Urinary bladder (tissue), 4 donors: ENCODE data around the gene DIDO1. TPM values are rescaled to one million over a fixed set of nuclear protein-coding genes. Genes with fewer than 3 reads are reported as not detected.

Source experiments
- DNase-seq: peaks from one replicate; pipeline ENCODE4 v3.0.0-alpha.2; 2015; ENCODE audit errors: extremely low spot score
- H3K27ac ChIP-seq: one replicate; pipeline ENCODE4 v1.5.1; 2013; ENCODE audit warnings: low read depth, mild to moderate bottlenecking, moderate library complexity
- H3K36me3 ChIP-seq: one replicate; pipeline ENCODE4 v1.6.1; 2013; ENCODE audit warnings: mild to moderate bottlenecking, moderate library complexity; ENCODE audit not compliant: insufficient read depth
- H3K4me1 ChIP-seq: one replicate; pipeline ENCODE4 v1.6.1; 2013; ENCODE audit warnings: mild to moderate bottlenecking, moderate library complexity; ENCODE audit not compliant: insufficient read depth
- H3K4me3 ChIP-seq: one replicate; pipeline ENCODE4 v1.5.1; 2013; ENCODE audit warnings: low read depth, low read length
- WGBS: extraction: QIAGEN DNeasy Blood & Tissue Kit; methylation state at CpG from one replicate; pipeline ENCODE4 v1.1.7; 2013; 5-methylcytosine and 5-hydroxymethylcytosine counted together
- polyA plus RNA-seq: library from polyadenylated mRNA; stranded (reverse); fragments of 200-250 nt; gene quantifications from one replicate; pipeline ENCODE4 v1.2.3, GENCODE V29; 2013
- total RNA-seq: library from RNA; depleted of rRNA; stranded (reverse); fragments of >200 nt; gene quantifications from one replicate; pipeline ENCODE4 v1.2.3, GENCODE V29; 2014
- donor health status: healthy with polysubstance abuse.
- donor health status: healthy.

Gene DIDO1
- total and polyA plus RNA-seq, 2 donors: 44.1 to 50.1 TPM

DNA sequence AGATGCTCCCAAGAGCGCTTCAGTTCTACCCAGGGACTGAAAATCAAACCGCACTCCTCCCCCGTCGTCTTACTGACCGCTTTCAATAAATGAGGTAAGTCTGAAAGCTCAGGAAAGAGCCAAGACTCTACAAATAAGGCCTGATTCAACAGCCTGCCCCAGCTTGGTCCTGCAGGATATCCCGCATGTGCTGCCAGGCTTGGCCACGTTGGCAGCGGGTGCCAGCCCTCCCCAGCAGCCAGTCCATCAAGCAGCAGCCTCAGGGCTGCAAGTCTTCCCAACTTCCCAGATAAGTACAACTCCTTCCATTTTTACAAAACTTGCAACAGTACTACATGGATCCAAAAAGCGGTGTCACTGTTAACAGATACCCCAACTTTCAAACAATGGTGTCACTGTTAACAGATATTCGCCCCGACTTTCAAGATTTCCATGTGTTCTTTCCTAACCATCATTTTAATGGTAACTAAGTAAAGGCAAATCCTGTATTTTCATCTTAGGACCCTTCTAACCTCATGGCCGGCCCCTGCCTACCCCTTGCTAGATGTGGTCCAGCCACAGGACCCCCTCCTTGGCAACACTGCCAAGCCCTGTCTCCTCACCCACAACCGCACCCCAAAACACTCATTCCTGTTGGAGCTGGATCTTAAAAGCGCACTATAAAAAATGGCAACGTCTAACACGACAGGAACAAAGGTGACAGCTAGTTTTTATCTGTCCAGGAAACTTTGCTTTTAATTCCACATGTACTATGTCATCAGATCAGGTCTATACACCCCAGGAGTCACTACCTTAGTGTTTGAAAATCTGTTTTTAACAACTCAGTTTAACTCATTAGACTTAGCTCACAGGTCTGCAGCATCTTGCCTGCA lies 28.0 kb downstream of the DIDO1 start:
- H3K4me1 ChIP-seq: no peaks in the 10 kb centered on the region
- peaks cover 2% of the 10 kb centered on the region for H3K36me3 ChIP-seq
- no peak overlapping the region for H3K27ac ChIP-seq
- H3K4me3 ChIP-seq: no peak overlapping the region
- WGBS: 77% methylated on average over 16 of the region's 16 CpGs
- no peak for DNase-seq

DNA sequence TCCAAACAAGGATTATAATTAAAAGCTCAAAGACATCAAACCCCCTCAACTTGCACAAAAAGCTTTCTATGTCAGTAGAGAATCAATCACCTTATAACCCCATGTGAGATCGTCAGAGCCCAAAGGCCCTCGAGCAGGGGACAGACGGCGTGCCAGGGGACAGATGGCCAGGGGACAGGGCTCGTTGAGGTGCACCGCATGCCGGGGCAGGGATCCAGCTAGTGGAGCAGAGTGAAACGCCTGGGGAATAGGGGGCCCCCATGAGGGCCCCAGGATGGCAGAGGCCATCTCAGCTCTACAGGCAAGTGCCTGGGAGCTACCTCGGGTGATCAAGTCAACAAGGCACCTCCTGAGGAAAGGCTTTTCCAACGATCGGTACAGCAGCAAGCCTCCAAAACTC lies 28.6 kb downstream of the DIDO1 start:
- 74% methylated on average over 11 of the region's 11 CpGs for WGBS
- Histone ChIP-seq H3K36me3 (peaks cover 2% of the 10 kb centered on the region), H3K4me3 (no peak overlapping the region), H3K4me1 (no peaks in the 10 kb centered on the region), H3K27ac (no peak overlapping the region)
- DNase-seq: no peak

DNA sequence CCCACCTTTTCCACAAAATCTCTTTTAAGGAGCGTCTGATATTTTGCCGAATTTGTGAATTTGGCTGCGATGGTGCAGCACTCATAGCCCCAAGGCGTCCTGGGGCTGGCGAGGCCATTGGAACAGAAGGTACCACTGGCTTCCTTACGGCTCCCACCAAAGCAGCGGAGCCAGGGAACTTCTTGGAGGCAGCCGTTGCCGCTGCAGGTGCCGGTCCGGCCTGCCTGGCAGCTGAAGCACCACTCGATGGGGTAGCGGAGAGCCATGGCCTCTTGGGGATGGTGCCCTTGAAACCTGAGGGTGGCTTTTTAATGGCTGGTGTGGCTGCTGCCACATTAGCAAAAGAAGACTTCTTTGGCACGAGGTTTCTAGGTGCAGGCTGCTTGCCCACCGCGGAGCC lies 29.8 kb downstream of the DIDO1 start:
- H3K4me1 ChIP-seq: no peaks in the 10 kb centered on the region
- H3K27ac ChIP-seq: no peak overlapping the region
- WGBS: 91% methylated on average over 16 of the region's 16 CpGs
- H3K4me3 ChIP-seq: no peak overlapping the region
- H3K36me3 ChIP-seq: peaks cover 2% of the 10 kb centered on the region
- no peak for DNase-seq

DNA sequence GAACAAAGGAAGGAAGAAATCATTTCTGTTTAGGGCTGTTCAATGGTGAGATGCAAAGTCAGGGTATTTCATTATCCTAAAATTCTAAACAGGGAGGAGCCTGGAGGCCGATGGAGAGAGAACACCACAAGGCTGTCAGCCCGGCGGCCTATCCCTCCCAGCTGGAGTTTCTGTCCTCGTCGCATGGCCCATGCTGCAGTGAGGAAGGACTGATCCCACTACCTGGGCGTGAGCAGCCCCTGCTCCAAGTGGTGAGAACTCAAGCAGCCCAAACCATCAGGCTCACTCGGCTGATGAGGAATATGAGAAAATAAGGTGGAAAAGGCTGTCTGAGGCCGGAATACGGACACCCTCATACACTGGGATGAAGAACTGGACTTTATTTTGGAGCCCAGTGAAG lies 30.8 kb downstream of the DIDO1 start:
- DNase-seq: no peak
- Histone ChIP-seq H3K27ac (no peak overlapping the region), H3K36me3 (peaks cover 2% of the 10 kb centered on the region), H3K4me1 (no peaks in the 10 kb centered on the region), H3K4me3 (no peak overlapping the region)
- WGBS: 87% methylated on average over 9 of the region's 9 CpGs

DNA sequence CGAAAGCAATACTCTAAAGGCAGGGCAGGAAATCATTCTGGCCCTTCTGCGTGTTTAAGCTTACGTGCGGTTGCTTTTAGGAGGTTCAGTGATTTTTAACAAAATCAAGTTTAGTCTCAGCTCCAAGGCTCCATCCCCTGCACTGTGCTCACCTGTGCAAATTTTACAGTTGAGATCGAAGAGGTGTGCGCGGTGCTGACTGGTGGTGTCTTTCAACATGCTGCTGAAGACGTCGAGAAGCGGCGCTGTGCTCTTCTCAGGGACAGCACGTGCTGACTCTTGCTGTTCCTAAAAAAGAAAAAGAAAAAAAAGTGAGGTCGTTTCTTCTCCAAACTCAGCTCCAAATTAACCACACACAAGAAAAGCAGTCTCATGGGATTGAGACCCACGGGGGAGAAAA lies 32.0 kb downstream of the DIDO1 start:
- WGBS: 91% methylated on average over 14 of the region's 14 CpGs
- H3K4me1 ChIP-seq: no peaks in the 10 kb centered on the region
- H3K36me3 ChIP-seq: peaks cover 5% of the 10 kb centered on the region

DNA sequence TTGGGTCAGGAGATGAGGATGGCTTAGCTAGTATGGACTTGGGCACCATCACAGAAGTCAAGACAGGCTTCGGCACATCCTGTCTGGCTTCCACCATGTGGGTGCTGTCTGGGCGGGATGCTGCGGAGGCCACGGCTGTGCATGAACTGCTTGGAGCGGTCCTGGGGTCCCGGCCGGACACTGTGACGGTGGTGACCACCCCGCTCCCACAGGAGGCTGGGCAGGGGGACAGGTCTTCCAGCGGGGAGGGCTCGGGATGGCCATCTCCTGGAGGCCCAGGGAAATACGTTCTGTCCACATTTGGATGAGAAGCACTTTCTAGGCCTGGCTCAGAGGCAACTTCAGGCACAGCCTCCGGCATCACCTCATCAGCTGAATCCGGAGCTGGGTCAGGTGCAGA lies 32.6 kb downstream of the DIDO1 start:
- Histone ChIP-seq H3K4me1 (no peaks in the 10 kb centered on the region), H3K27ac (no peak overlapping the region), H3K36me3 (peaks cover 5% of the 10 kb centered on the region), H3K4me3 (no peak overlapping the region)
- DNase-seq: no peak
- 93% methylated on average over 14 of the region's 14 CpGs for WGBS

More for the DNA sequence above, 32.0 kb downstream of the DIDO1 start:
- Histone ChIP-seq H3K27ac (no peak overlapping the region), H3K4me3 (no peak overlapping the region)
- DNase-seq: no peak

DNA sequence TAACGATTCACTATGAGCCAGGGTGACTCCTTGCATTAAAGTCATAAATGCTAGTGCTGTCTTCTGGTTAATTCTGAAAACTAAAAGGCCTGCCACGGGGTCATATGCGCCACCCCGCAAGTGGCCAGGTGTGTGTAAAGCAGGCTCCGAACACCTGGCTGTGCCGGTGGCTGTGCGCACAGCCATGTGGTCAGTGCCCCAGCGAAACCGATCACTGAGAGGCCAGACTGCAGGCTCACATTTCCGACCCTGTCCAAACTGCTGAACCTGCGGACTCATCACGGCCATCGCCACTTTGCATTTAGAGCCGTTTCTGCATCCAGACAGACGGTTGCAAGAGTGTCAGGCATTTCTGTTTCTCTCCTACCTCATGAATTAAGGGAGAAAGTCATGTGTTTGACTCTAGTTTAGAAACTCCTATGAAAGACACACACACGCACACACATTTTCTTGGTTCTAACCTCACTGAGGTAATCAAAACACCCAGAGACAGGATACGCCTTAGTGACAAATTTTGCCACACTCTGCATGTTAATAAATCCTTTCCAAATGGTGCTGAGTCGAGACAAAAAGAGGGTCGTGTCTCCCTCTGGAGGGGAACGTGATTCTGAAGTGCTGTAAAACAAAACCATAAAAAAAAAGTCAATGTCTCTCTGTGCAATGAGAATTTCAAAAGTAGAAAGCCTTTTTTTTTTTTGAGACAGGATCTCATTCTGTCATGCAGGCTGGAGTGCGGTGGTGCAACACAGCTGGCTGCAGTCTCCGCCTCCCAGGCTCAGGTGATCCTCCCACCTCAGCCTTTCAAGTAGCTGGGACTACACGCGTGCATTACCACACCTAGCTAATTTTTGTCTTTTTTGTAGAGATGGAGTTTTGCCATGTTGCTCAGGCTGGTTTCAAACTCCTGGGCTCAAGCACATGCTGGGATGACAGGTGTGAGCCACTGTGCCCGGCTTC lies 33.7 kb downstream of the DIDO1 start:
- peaks cover 5% of the 10 kb centered on the region for H3K36me3 ChIP-seq
- H3K27ac ChIP-seq: no peak overlapping the region
- WGBS: 88% methylated on average over 25 of the region's 25 CpGs
- no peaks in the 10 kb centered on the region for H3K4me1 ChIP-seq
- no peak for DNase-seq
- H3K4me3 ChIP-seq: no peak overlapping the region

DNA sequence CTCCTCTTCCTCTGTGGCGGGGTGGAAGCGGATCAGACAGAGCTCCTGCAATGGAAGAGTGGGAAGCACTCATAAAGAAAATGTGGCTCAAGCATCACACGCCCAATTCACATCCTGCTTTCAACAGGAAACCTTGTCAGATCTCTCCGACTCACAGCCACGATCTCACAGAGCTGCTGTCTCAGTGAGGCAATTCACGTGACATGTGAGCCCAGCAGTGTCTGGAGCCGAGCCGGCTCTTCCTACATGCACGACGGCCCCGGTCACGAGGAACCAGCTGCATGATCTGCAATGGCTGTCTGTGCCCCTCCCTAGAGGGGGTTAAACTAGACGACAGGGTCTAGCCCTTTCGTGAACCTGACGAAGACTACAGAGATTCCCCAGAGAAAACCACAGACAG lies 35.2 kb downstream of the DIDO1 start:
- no peak overlapping the region for H3K27ac ChIP-seq
- DNase-seq: no peak
- peaks cover 5% of the 10 kb centered on the region for H3K36me3 ChIP-seq
- H3K4me1 ChIP-seq: no peaks in the 10 kb centered on the region
- 81% methylated on average over 15 of the region's 15 CpGs for WGBS
- no peak overlapping the region for H3K4me3 ChIP-seq

DNA sequence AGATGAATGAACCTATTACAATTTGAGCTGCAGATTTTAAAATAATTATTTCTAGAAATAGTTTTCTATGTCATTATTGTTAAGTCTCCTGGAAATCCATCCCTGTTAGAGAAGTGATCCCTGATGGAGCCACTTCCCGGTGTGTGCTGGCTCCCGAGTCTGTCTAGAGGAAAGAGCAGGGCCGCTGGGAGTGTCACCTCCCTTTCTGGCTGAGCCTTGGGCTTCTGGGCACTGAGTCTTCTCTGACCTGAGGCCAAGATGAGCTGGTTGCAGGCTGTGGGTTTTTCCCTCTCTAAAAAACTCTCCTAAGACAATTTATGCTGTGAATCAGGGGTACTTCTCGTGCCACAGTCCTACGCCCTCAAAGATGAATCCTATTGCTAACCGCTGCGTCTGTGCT lies 35.9 kb downstream of the DIDO1 start:
- DNase-seq: no peak
- WGBS: 90% methylated on average over 7 of the region's 7 CpGs
- Histone ChIP-seq H3K4me3 (no peak overlapping the region), H3K36me3 (peaks cover 5% of the 10 kb centered on the region), H3K4me1 (no peaks in the 10 kb centered on the region), H3K27ac (no peak overlapping the region)

DNA sequence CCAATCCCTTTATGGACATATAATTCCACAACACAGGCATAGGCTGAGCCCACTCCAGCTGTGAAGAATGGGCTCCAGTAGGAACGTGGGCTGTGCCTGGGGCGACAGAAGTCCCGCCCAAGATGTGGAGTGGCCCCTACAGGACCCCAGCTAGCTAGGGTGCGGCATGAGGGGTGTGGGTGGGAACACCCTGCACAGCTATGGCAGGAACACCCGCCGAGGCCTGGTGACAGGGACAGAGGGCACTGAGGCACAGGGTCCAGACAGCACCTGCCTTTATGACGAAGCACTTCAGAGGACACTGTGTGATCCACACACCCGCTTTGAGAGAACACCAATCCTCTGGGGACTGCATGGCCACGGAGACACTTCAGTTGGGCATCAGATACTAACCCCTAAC lies 36.4 kb downstream of the DIDO1 start:
- Histone ChIP-seq H3K36me3 (peaks cover 5% of the 10 kb centered on the region), H3K4me3 (no peak overlapping the region)
- 90% methylated on average over 9 of the region's 9 CpGs for WGBS

DNA sequence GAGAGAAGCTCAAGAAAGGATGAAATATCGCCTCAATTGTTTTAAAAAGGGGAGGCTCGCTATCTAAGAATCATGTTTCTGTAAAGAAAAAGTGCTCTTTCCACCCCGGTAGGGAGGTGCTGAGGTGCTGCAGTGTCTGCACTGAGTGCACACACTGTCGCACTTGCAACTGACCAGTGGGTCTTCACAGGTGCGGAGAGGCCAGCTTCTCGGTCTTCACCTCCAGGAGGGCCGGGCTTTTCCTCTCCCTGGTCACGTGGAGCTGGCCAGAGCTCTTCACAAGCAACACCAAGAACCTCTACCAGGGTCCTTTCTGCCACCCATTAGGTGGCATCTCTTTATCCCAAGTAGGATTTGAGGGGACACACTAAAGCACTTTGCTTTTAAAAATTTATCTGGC lies 36.9 kb downstream of the DIDO1 start:
- H3K4me3 ChIP-seq: no peak overlapping the region
- H3K27ac ChIP-seq: no peak overlapping the region
- H3K36me3 ChIP-seq: peaks cover 5% of the 10 kb centered on the region
- no peaks in the 10 kb centered on the region for H3K4me1 ChIP-seq
- no peak for DNase-seq
- WGBS: 90% methylated on average over 8 of the region's 8 CpGs

More for the DNA sequence above, 36.4 kb downstream of the DIDO1 start:
- no peak overlapping the region for H3K27ac ChIP-seq
- DNase-seq: no peak
- H3K4me1 ChIP-seq: no peaks in the 10 kb centered on the region

DNA sequence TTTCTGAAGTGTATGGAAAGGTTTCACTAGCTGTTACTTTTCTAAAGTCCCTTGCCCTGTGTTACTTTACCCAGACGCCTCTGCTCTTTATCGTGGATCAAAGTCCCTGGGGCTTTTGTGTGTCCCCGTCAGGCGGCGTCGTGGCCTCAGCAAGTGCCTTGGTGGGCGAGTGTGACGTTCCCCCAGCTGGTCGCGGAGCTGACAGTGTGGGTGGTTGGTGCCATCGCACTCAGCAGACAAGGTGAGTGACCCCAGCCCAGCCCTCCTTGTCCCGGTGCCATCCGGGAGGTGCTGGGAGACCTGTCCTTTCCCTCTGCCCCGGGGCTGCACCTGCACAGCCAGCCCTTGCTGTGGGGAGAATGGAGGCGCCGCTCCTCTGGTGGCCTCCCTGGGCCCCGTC lies 37.4 kb downstream of the DIDO1 start:
- no peak overlapping the region for H3K27ac ChIP-seq
- DNase-seq: no peak
- H3K4me1 ChIP-seq: no peaks in the 10 kb centered on the region
- 95% methylated on average over 17 of the region's 17 CpGs for WGBS
- no peak overlapping the region for H3K4me3 ChIP-seq
- peaks cover 5% of the 10 kb centered on the region for H3K36me3 ChIP-seq

DNA sequence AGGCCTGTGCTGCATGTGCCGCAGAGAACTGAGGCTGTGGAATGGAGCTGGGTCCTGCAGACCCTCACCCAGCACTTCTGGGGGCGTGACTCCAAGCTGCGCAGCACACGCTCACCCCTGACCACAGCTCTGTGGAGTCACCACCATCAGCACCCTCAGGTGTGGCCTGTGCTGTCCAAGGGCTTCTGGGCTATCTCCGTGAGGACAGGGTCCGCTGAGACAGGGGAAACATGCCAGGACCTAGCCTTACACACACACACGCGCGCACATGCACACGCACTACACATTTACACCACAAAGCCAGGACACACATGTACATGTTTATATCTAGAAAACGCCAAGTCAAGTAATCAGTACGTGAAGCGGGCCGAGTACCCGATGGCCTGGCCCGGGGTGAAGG lies 37.9 kb downstream of the DIDO1 start:
- H3K4me3 ChIP-seq: no peak overlapping the region
- H3K36me3 ChIP-seq: peaks cover 3% of the 10 kb centered on the region
- 95% methylated on average over 16 of the region's 16 CpGs for WGBS
- DNase-seq: no peak
- no peaks in the 10 kb centered on the region for H3K4me1 ChIP-seq
- no peak overlapping the region for H3K27ac ChIP-seq

DNA sequence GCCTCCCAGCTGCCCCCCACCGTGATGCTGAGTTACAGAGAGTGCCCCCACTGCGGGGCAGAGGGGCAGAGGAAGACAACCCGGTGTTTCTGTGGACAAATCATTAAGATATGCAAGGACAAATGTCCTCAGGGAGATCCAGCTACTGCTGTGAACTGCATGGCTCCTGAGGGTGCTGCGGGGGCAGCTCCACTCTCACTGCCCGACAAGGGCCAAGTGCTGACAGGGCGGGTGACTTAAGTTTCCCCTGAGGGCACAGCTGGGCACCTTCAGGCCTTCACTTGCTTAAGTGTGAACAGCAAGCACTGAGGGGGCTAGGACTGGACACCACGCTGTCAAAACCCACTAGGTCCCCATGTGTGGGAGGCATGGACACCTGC lies 38.5 kb downstream of the DIDO1 start:
- no peaks in the 10 kb centered on the region for H3K4me1 ChIP-seq
- DNase-seq: no peak
- peaks cover 3% of the 10 kb centered on the region for H3K36me3 ChIP-seq
- H3K4me3 ChIP-seq: no peak overlapping the region
- 84% methylated on average over 7 of the region's 7 CpGs for WGBS
- H3K27ac ChIP-seq: no peak overlapping the region
